A549 (cell line): Measurements from ENCODE around the gene IL19. TPM values are rescaled to one million over a fixed set of nuclear protein-coding genes. Genes with fewer than 3 reads are reported as not detected.

Experiments used
- ATAC-seq, 2 experiments: fragments of 200-7000 bp in 1 of 2; fragments of >200 bp in 1 of 2; cut with Nextera tagmentation in 1 of 2; cut with Tn5 transposase in 1 of 2; 3 replicates each; pipeline versions ENCODE4 v1.8.0 to v1.9.1; 2018 to 2020; ENCODE audit warnings: mild to moderate bottlenecking in 1 of 2, moderate library complexity in 1 of 2
- CTCF ChIA-PET: fragments of 300-600 bp; sonication (Branson Sonifier 250); formaldehyde crosslinking; extraction: SDS; loops from one replicate; lab custom pipeline; 2021; ENCODE audit warnings: antibody characterized with exemption, inconsistent platforms; lab: Yijun Ruan, JAX
- POLR2A ChIA-PET: fragments of 350-600 bp; formaldehyde crosslinking; extraction: SDS; loops from one replicate; lab custom pipeline; 2021; ENCODE audit warnings: antibody characterized with exemption, inconsistent platforms; lab: Yijun Ruan, JAX
- DNase-seq, 2 experiments: peaks; one replicate each; pipeline versions ENCODE4 v3.0.0 to v3.0.0-alpha.2; 2011 to 2016; ENCODE audit warnings: low read depth in 1 of 2, low spot score in 1 of 2
- FAIRE-seq: peaks from 2 replicates; lab custom pipeline; 2011; peaks lifted over from hg19 to GRCh38; lab: Jason Lieb, UNC
- H3K27ac ChIP-seq, 2 experiments: fragments of >200 bp; sonication (Bioruptor Twin); formaldehyde crosslinking; 3 replicates each; pipeline ENCODE4 v1.5.1; 2016 to 2017
- H3K4me1 ChIP-seq: fragments of >200 bp; sonication (Bioruptor Twin); formaldehyde crosslinking; 3 replicates; pipeline ENCODE4 v1.6.1; 2016
- H3K4me2 ChIP-seq: fragments of >200 bp; sonication (Bioruptor Twin); formaldehyde crosslinking; 3 replicates; pipeline ENCODE4 v1.6.1; 2016
- H3K4me3 ChIP-seq: fragments of >200 bp; sonication (Bioruptor Twin); formaldehyde crosslinking; 3 replicates; pipeline ENCODE4 v1.5.1; 2016
- H3K9me3 ChIP-seq: fragments of >200 bp; sonication (Bioruptor Twin); formaldehyde crosslinking; 3 replicates; pipeline ENCODE4 v1.6.1; 2016
- CBX2 ChIP-seq: fragments of 200-600 bp; sonication (generic); IDR thresholded peaks from 2 replicates; pipeline ENCODE4 v1.6.1; 2016; ENCODE audit warnings: low read depth, mild to moderate bottlenecking, borderline replicate concordance
- CTCF ChIP-seq: fragments of >200 bp; sonication (Bioruptor Twin); formaldehyde crosslinking; IDR thresholded peaks from 3 replicates; pipeline ENCODE4 v1.5.1; 2016
- E2F6 ChIP-seq: IDR thresholded peaks from 2 replicates; pipeline ENCODE4 v1.6.1; 2012; ENCODE audit warnings: low read depth, borderline replicate concordance
- EHF ChIP-seq: fragments of 250-450 bp; sonication (Bioruptor Pico); IDR thresholded peaks from 2 replicates; pipeline ENCODE4 v1.5.0; 2020; ENCODE audit warnings: mild to moderate bottlenecking
- HEYL ChIP-seq: fragments of 250-450 bp; sonication (Bioruptor Pico); IDR thresholded peaks from 2 replicates; pipeline ENCODE4 v1.8.0; 2021; ENCODE audit warnings: mild to moderate bottlenecking, moderate library complexity
- HMGXB4 ChIP-seq: fragments of 250-450 bp; sonication (Bioruptor Pico); IDR thresholded peaks from 2 replicates; pipeline ENCODE4 v1.5.0; 2021; ENCODE audit warnings: mild to moderate bottlenecking, moderate library complexity, borderline replicate concordance
- HOXA7 ChIP-seq: fragments of 250-450 bp; sonication (Bioruptor Pico); IDR thresholded peaks from 2 replicates; pipeline ENCODE4 v1.5.0; 2020; ENCODE audit warnings: mild to moderate bottlenecking, moderate library complexity
- HOXB13 ChIP-seq: fragments of 250-450 bp; sonication (Bioruptor Pico); IDR thresholded peaks from 2 replicates; pipeline ENCODE4 v1.5.0; 2020; ENCODE audit warnings: low read depth, mild to moderate bottlenecking, moderate library complexity
- JUNB ChIP-seq: fragments of >200 bp; sonication (Bioruptor Twin); formaldehyde crosslinking; IDR thresholded peaks from 2 replicates; pipeline ENCODE4 v1.6.1; 2016
- KDM1A ChIP-seq: fragments of 200-600 bp; sonication (generic); IDR thresholded peaks from 2 replicates; pipeline ENCODE4 v1.6.1; 2016; ENCODE audit warnings: low read depth, mild to moderate bottlenecking
- MAZ ChIP-seq: fragments of 150-350 bp; IDR thresholded peaks from 2 replicates; pipeline ENCODE4 v1.6.1; 2014; ENCODE audit warnings: antibody characterized with exemption, low read depth, low read length, borderline replicate concordance
- NFE2L2 ChIP-seq: fragments of 150-350 bp; conservative IDR thresholded peaks from 2 replicates; pipeline ENCODE4 v1.6.1; 2014; ENCODE audit warnings: low read length
- NR3C1 ChIP-seq: fragments of >200 bp; sonication (Bioruptor Twin); formaldehyde crosslinking; IDR thresholded peaks from 3 replicates; pipeline ENCODE4 v1.6.1; 2017
- PBX3 ChIP-seq: IDR thresholded peaks from 2 replicates; pipeline ENCODE4 v1.6.1; 2012
- PHF8 ChIP-seq: fragments of 200-600 bp; sonication (generic); IDR thresholded peaks from 2 replicates; pipeline ENCODE4 v1.6.1; 2016; ENCODE audit warnings: low read depth, mild to moderate bottlenecking, antibody characterized with exemption, moderate library complexity, borderline replicate concordance
- POLR2A ChIP-seq: IDR thresholded peaks from 2 replicates; pipeline ENCODE4 v1.6.1; 2012; ENCODE audit warnings: mild to moderate bottlenecking, low read length
- RCOR1 ChIP-seq: fragments of 150-350 bp; IDR thresholded peaks from 2 replicates; pipeline ENCODE4 v1.6.1; 2014; ENCODE audit warnings: antibody characterized with exemption, low read length, low read depth
- RNF2 ChIP-seq: fragments of 200-600 bp; sonication (generic); IDR thresholded peaks from 2 replicates; pipeline ENCODE4 v1.6.1; 2016; ENCODE audit warnings: low read depth, mild to moderate bottlenecking, antibody characterized with exemption, moderate library complexity, borderline replicate concordance
- SMC3 ChIP-seq: fragments of >200 bp; sonication (Bioruptor Twin); formaldehyde crosslinking; IDR thresholded peaks from 3 replicates; pipeline ENCODE4 v1.6.1; 2018; ENCODE audit warnings: inconsistent platforms
- SREBF2 ChIP-seq: fragments of 450-650 bp; IDR thresholded peaks from 2 replicates; pipeline ENCODE4 v1.6.1; 2014; ENCODE audit warnings: mild to moderate bottlenecking, moderate library complexity
- TFCP2L1 ChIP-seq: fragments of 250-450 bp; sonication (Bioruptor Pico); IDR thresholded peaks from 2 replicates; pipeline ENCODE4 v1.5.0; 2021; ENCODE audit warnings: mild to moderate bottlenecking
- TP53 ChIP-seq: fragments of 250-450 bp; sonication (Bioruptor Pico); IDR thresholded peaks from 2 replicates; pipeline ENCODE4 v1.5.0; 2021; ENCODE audit warnings: mild to moderate bottlenecking, moderate library complexity
- USF2 ChIP-seq: fragments of 450-650 bp; IDR thresholded peaks from 2 replicates; pipeline ENCODE4 v1.6.1; 2014; ENCODE audit warnings: antibody characterized with exemption
- ZC3H11A ChIP-seq: fragments of 450-650 bp; IDR thresholded peaks from 2 replicates; pipeline ENCODE4 v1.6.1; 2014; ENCODE audit warnings: antibody characterized with exemption, mild to moderate bottlenecking
- ZNF302 ChIP-seq: fragments of 250-450 bp; sonication (Bioruptor Pico); IDR thresholded peaks from 2 replicates; pipeline ENCODE4 v1.9.0; 2021; ENCODE audit warnings: inconsistent platforms, mild to moderate bottlenecking, moderate library complexity
- WGBS: methylation state at CpG from one replicate; pipeline ENCODE4 v1.1.6; 2017; ENCODE audit errors: missing lambda C conversion rate; 5-methylcytosine and 5-hydroxymethylcytosine counted together
- polyA plus RNA-seq, 4 experiments: library from polyadenylated mRNA; depleted of rRNA in 3 of 4; stranded (reverse); fragments of >200 nt; fragmentation: RNase III in 1 of 4; extraction: RNeasy Plus Mini Kit Qiagen cat#74134 plus additional on column Dnase treatment in 1 of 4; gene quantifications; 2 replicates in 3 of 4; 3 replicates in 1 of 4; pipeline ENCODE4 v1.2.3, GENCODE V29; 2011 to 2017

IL19 gene
- polyA plus RNA-seq, 2 of the 4 experiments (the other 2 are of a cell fraction): not detected

GRCh38 chr1:206786212-206786886 lies 15.8 kb downstream of the IL19 start:
- no peak for TF ChIP-seq TFCP2L1
- TF ChIP-seq ZNF302 (CRISPR knock-in tag): no peak
- no peak for TF ChIP-seq HOXB13
- no peak for TF ChIP-seq HOXA7 (CRISPR knock-in tag)
- no peak for TF ChIP-seq POLR2A
- no peak for TF ChIP-seq ZC3H11A
- TF ChIP-seq TP53 (CRISPR knock-in tag): no peak
- TF ChIP-seq KDM1A: no peak
- no peak for TF ChIP-seq PHF8
- no peak for TF ChIP-seq NFE2L2
- no peak for TF ChIP-seq JUNB
- no peak for TF ChIP-seq MAZ
- no peak for TF ChIP-seq HEYL (CRISPR knock-in tag)
- no peak for TF ChIP-seq NR3C1
- TF ChIP-seq USF2: no peak
- TF ChIP-seq HMGXB4 (CRISPR knock-in tag): no peak
- no peak for TF ChIP-seq PBX3
- TF ChIP-seq, all 56 proteins: peak for 0
- H3K4me3 ChIP-seq: no peak overlapping the region
- no peaks in the 10 kb centered on the region for H3K4me1 ChIP-seq
- no peaks in the 10 kb centered on the region for H3K9me3 ChIP-seq
- ChIA-PET CTCF (interaction anchor here (0.8 to 2.6 kb wide), 2 partner anchors 126 to 197 kb away, joined by 3 to 11 read pairs; no protein-coding TSS in a partner anchor), POLR2A (no interaction called here)
- H3K27ac ChIP-seq: no peak overlapping the region
- 48% methylated on average over 5 of the region's 5 CpGs for WGBS
- no peak for FAIRE-seq
- no peak overlapping the region for H3K4me2 ChIP-seq
- no peak for ATAC-seq
- DNase-seq: no peak

- WGBS: 74% methylated on average over 5 of the region's 5 CpGs
- H3K4me3 ChIP-seq: no peak overlapping the region
- H3K9me3 ChIP-seq: no peaks in the 10 kb centered on the region
- POLR2A ChIA-PET: no interaction called here
- FAIRE-seq (no peak), ATAC-seq (no peak), DNase-seq (no peak)
- no peak overlapping the region for H3K4me2 ChIP-seq
- TF ChIP-seq EHF: no peak
- TF ChIP-seq SMC3: no peak
- TF ChIP-seq RCOR1: no peak
- TF ChIP-seq SREBF2: no peak
- no peak for TF ChIP-seq ZC3H11A
- TF ChIP-seq CBX2: no peak
- no peak for TF ChIP-seq E2F6
- no peak for TF ChIP-seq CTCF
- TF ChIP-seq RNF2: no peak
- no peak overlapping the region for H3K27ac ChIP-seq
- CTCF ChIA-PET: interaction anchor here (1.0 to 2.6 kb wide), 6 partner anchors 10 to 124 kb away, joined by 3 to 11 read pairs (median 3); no protein-coding TSS in a partner anchor
- no peaks in the 10 kb centered on the region for H3K4me1 ChIP-seq
These were observed 17.3 kb downstream of the IL19 start for GRCh38 chr1:206787891-206788290.
